ENCODE measurements around the gene DHX58. TPM values are rescaled to one million over a fixed set of nuclear protein-coding genes. Genes with fewer than 3 reads are reported as not detected.

The DHX58 gene
- total and polyA plus RNA-seq, 2 of the 4 experiments (the other 2 are of a cell fraction), result 1.1 to 2.8 TPM

DNA sequence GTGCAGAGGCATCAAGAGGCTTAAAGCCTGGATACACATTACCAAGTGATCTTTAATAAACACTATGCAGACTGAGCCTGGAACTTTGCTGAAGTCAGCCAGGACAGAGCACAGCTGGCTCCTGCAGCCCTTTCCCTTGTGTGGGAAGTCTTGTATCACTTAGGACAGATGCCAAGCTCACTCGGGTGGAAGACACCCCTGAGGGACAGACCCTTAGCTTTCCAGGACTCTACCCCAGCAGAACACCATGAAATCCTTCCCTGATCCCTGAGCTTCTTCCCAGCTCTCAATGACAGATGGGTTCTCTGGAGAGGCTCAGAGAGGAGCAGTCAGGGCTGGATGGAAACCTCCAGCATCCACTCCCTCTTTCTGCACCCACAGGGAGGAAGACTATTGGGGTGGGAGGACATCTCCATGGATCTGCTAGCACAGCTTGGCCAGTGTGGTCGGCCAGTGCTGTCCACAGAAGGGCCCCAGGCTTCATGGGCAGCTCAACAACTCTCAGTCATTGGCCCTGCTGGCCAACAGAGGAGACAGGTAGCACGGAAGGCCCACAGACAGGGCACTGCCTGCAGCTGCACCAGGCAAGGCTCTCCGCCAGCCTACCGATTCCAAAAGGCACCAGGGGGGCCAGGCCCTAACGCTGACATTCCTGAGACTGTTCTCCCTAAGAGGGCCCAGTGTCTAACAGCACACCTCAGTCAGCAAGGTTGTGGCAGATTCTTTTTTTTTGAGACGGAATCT, 26.4 kb upstream of the DHX58 start (continued):
- TF ChIP-seq MAZ (IDR thresholded peaks at IDR 0.05; ENCODE audit: borderline replicate concordance, low read depth, low read length), result no peak

DNA sequence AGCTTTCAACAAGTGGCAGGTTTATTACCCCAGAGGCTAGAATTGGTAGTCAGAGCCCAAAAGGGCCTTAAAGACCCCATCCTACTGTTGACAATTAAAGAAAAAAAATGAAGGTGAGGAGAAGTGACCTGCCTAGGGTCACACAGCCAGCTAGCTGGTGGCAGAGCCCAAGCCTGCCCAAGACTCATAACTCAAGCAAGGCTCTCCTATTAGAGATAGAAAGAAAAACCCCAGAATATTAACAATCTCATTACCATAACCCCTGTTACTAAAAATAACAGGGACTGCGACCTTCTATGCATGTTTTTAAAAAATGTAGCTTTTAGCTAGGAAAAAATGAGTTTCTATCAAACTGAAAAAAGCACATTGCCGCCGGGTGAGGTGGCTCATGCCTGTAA, 24.1 kb upstream of the DHX58 start:
- no peak for TF ChIP-seq FOS (IDR thresholded peaks at IDR 0.05; ENCODE audit: low read depth, low read length)
- TF ChIP-seq, protein P1, sequence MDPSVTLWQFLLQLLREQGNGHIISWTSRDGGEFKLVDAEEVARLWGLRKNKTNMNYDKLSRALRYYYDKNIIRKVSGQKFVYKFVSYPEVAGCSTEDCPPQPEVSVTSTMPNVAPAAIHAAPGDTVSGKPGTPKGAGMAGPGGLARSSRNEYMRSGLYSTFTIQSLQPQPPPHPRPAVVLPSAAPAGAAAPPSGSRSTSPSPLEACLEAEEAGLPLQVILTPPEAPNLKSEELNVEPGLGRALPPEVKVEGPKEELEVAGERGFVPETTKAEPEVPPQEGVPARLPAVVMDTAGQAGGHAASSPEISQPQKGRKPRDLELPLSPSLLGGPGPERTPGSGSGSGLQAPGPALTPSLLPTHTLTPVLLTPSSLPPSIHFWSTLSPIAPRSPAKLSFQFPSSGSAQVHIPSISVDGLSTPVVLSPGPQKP (IDR thresholded peaks at IDR 0.05; ENCODE audit: borderline replicate concordance, low read depth, low read length), result no peak
- no peak for TF ChIP-seq RAD21 (IDR thresholded peaks at IDR 0.05; ENCODE audit: low read length)
- no peak for TF ChIP-seq RFX5 (IDR thresholded peaks at IDR 0.05; ENCODE audit: low read depth, low read length)
- TF ChIP-seq CEBPB (IDR thresholded peaks at IDR 0.05; ENCODE audit: low read depth, low read length), result no peak
- no peak for TF ChIP-seq RCOR1 (IDR thresholded peaks at IDR 0.05; ENCODE audit: insufficient replicate concordance, low read length)
- Histone ChIP-seq H2AK5ac (ENCODE audit: low read depth, low read length) (peak overlapping the region; percentile 46), H4K20me1 (ENCODE audit: insufficient read depth, low read length) (peaks cover 79% of the 10 kb centered on the region), H3K79me1 (ENCODE audit: low read depth in 1 of 2, low read length in 2 of 2) (peaks cover 34 to 92% of the 10 kb centered on the region in 2 experiments), H2BK5ac (ENCODE audit: low read depth, low read length, poor library complexity, severe bottlenecking) (no peak overlapping the region), H4K5ac (ENCODE audit: low read depth, low read length) (no peak overlapping the region), H3K18ac (ENCODE audit: low read depth, low read length) (no peak overlapping the region), H2BK20ac (ENCODE audit: low read depth, low read length) (peak overlapping the region; percentile 40; the same call in 1 of the 2 replicates), H2BK120ac (ENCODE audit: low read depth, low read length) (peak overlapping the region; percentile 28; the same call in 1 of the 2 replicates), H3K4me1 (ENCODE audit: control insufficient read depth, insufficient read depth, low read length) (peaks cover 37% of the 10 kb centered on the region), H3K4ac (ENCODE audit: low read depth, low read length) (peak overlapping the region; percentile 89; the same call in 1 of the 2 replicates), H3K9me1 (ENCODE audit: insufficient read depth, low read length) (peaks cover 58% of the 10 kb centered on the region), H3K27ac (ENCODE audit: insufficient read depth, low read length) (no peak overlapping the region), H3K23ac (ENCODE audit: low read depth, low read length) (no peak overlapping the region; the same call in 1 of the 2 replicates), H3K56ac (ENCODE audit: extremely low read depth, insufficient read depth, low read length) (no peak overlapping the region), H3K36me3 (ENCODE audit: control insufficient read depth, insufficient read depth, low read length) (peaks cover 9% of the 10 kb centered on the region), H2AFZ (replicated peaks; ENCODE audit: low read length, poor library complexity) (no peak overlapping the region), H2BK15ac (ENCODE audit: low read depth, low read length) (0 out of 3 replicates have a peak overlapping the region, but pooled peaks have one; percentile 70), H2AK9ac (replicated peaks; ENCODE audit: low read depth, low read length, poor library complexity) (no peak overlapping the region), H4K8ac (ENCODE audit: low read depth in 2 of 2, low read length in 2 of 2) (no peak overlapping the region; a peak in 1 of 4 replicates), H3K4me3 (ENCODE audit: insufficient read depth, low read depth, low read length) (no peak overlapping the region), H3K14ac (replicated peaks; ENCODE audit: low read depth, low read length) (peak overlapping the region; percentile 50; the same call in 1 of the 2 replicates), H3K4me2 (ENCODE audit: low read depth, low read length) (no peak overlapping the region), H3K27me3 (ENCODE audit: control insufficient read depth, insufficient read depth, low read length) (no peaks in the 10 kb centered on the region), H4K91ac (ENCODE audit: insufficient read depth, low read depth, low read length) (no peak overlapping the region), H3K9me3 (ENCODE audit: control insufficient read depth, insufficient read depth, low read length) (no peaks in the 10 kb centered on the region), H3K9ac (ENCODE audit: low read depth, low read length) (no peak overlapping the region)
- BruUV-seq (replicated peaks), result no TSS peak
- DNase-seq (no peak), ATAC-seq (ENCODE audit: low read depth) (no peak)
- intact Hi-C loops (cut with micrococcal nuclease), result loop anchor here (10.0 kb wide), 1 partner anchor 388 kb away; no protein-coding TSS in a partner anchor
- dilution Hi-C loops (cut with HindIII; ENCODE audit: low sequenced_read_pairs, unreplicated experiment), result no loop called here
- WGBS, 2 experiments (ENCODE audit: extremely low coverage in 2 of 2, insufficient read length in 1 of 2), result no CpG with 5 or more reads among the region's 3 CpGs
- ChIA-PET CTCF (interaction anchor here (0.6 kb wide), 1 partner anchor 1067 kb away, joined by 3 read pairs; no protein-coding TSS in a partner anchor), POLR2A (ENCODE audit: unreplicated experiment) (no interaction called here)
- in situ Hi-C loops (cut with MboI; ENCODE audit: low sequenced_read_pairs), result no loop called here
